Astrocyte of the cerebellum (primary cell): ENCODE measurements around the gene JMJD1C.

Experiments
- DNase-seq: peaks from one replicate; pipeline ENCODE4 v3.0.0-alpha.2; 2011; ENCODE audit warnings: low read depth
- H3K4me3 ChIP-seq: 2 replicates; pipeline ENCODE4 v1.5.1; 2011; ENCODE audit warnings: mild to moderate bottlenecking, low read depth, low read length, moderate library complexity
- in situ Hi-C: cut with HindIII; loops from 2 replicates; pipeline ENCODE4 v1.10.0; 2017; ENCODE audit warnings: low sequenced_read_pairs
- TF ChIP-seq, protein P1 (sequence below): IDR thresholded peaks from 2 replicates; pipeline ENCODE4 v1.5.1; 2012; ENCODE audit warnings: low read length, low read depth, moderate library complexity, mild to moderate bottlenecking; ENCODE audit errors: missing control alignments

The JMJD1C gene

DNA sequence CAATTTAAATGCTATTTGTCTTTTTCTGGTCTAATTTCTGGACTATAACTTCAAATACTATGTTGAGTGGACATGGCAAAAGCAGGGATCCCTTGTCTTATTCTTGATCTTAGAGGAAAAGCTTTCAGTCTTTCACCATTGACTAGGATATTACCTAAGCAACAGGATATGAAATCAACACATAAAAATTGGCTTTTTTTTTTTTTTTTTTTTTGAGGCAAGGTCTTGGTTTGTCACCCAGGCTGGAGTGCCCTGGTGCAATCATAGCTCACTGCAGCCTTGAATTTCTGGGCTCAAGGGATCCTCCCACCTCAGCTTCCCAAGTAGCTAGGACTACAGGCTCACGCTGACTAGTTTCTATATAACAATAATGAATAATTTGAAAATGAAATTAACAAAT, 90.8 kb downstream of the JMJD1C start:
- no peak overlapping the region for H3K4me3 ChIP-seq
- TF ChIP-seq, protein P1, sequence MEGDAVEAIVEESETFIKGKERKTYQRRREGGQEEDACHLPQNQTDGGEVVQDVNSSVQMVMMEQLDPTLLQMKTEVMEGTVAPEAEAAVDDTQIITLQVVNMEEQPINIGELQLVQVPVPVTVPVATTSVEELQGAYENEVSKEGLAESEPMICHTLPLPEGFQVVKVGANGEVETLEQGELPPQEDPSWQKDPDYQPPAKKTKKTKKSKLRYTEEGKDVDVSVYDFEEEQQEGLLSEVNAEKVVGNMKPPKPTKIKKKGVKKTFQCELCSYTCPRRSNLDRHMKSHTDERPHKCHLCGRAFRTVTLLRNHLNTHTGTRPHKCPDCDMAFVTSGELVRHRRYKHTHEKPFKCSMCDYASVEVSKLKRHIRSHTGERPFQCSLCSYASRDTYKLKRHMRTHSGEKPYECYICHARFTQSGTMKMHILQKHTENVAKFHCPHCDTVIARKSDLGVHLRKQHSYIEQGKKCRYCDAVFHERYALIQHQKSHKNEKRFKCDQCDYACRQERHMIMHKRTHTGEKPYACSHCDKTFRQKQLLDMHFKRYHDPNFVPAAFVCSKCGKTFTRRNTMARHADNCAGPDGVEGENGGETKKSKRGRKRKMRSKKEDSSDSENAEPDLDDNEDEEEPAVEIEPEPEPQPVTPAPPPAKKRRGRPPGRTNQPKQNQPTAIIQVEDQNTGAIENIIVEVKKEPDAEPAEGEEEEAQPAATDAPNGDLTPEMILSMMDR, result no peak
- no peak for DNase-seq
- in situ Hi-C loops, result loop anchor here (5.0 kb wide), 1 partner anchor 98 kb away; no protein-coding TSS in a partner anchor

DNA sequence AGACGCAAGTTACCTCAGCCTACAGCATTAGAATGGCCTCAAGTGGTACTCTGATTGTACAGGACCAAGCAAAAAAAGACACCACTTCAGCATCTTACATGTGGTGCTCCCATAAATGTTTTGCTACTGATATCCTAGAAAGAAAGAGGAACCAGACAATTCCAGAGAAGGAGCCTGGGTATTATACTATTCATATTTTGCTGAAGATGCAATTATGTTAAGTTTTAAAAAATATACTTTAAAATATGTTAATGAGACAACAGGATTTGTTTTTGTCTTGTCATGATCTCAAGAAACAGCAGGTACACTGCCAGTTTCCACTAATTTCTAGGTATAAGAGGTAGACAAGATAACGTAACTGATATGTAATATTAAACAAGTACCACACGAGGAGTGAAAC, 92.6 kb downstream of the JMJD1C start:
- DNase-seq, result no peak
- in situ Hi-C loops, result loop anchor here (5.0 kb wide), 1 partner anchor 96 kb away; no protein-coding TSS in a partner anchor
- TF ChIP-seq, protein P1, result no peak
- H3K4me3 ChIP-seq, result no peak overlapping the region

DNA sequence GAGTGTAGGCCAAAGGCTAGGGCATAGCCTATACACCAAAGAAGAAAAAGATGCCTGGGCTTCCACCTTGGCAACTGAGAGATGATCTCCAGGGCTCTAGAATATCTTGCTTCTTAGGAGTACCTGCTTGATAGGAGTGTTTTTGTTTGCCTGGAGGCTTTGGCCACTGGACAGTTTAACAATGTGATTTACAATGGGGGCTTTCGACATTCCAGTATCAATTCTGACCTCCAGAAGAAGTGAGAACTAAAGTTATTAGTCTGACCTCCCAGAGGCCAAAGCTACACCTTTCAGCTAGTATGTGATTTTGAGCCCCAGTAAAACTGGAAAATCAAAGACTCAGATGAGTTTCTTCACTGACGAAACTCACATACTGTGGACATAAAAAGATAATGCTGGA, 96.1 kb downstream of the JMJD1C start:
- TF ChIP-seq, protein P1, result no peak
- no peak overlapping the region for H3K4me3 ChIP-seq
- no peak for DNase-seq
- in situ Hi-C loops, result loop anchor here (5.0 kb wide), 1 partner anchor 92 kb away; no protein-coding TSS in a partner anchor

DNA sequence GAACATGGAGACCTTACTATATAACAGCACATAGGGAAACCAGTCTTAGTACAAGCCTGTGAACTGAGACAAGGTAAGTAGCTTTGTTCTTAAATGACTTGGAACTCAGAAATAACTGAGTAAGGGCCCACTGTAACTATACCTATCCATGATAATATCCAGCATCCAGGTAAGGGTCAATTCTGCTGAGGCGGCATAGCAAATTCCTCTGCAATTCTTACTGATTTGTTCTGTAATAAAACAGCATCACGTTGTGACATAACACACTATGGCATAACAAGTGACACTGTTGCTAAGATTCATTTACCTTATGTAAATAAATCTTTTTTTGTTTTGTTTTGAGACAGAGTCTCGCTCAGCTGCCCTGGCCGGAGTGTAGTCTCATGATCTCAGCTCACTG, 97.4 kb downstream of the JMJD1C start:
- TF ChIP-seq, protein P1, result no peak
- no peak overlapping the region for H3K4me3 ChIP-seq
- in situ Hi-C loops, result no loop called here
- DNase-seq, result no peak

DNA sequence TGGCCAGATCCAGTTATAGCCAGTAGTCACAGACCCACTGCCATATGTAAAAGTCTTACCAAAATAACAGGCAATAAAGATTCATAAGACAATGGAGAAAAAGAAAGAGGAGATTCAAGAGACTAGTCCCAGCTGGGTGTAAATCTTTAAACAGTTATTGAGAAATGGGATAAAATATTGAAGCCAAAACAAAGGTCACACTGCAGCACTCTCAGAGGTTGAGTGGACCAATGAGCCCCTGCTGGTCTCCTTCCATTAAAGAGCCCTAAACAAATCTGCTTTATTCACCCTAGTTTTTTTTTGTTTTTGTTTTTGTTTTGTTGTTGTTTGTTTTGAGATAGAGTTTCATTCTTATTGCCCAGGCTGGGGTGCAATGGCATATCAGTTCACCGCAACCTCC, 98.8 kb downstream of the JMJD1C start:
- no peak for DNase-seq
- TF ChIP-seq, protein P1, result no peak
- H3K4me3 ChIP-seq, result no peak overlapping the region
- in situ Hi-C loops, result no loop called here

DNA sequence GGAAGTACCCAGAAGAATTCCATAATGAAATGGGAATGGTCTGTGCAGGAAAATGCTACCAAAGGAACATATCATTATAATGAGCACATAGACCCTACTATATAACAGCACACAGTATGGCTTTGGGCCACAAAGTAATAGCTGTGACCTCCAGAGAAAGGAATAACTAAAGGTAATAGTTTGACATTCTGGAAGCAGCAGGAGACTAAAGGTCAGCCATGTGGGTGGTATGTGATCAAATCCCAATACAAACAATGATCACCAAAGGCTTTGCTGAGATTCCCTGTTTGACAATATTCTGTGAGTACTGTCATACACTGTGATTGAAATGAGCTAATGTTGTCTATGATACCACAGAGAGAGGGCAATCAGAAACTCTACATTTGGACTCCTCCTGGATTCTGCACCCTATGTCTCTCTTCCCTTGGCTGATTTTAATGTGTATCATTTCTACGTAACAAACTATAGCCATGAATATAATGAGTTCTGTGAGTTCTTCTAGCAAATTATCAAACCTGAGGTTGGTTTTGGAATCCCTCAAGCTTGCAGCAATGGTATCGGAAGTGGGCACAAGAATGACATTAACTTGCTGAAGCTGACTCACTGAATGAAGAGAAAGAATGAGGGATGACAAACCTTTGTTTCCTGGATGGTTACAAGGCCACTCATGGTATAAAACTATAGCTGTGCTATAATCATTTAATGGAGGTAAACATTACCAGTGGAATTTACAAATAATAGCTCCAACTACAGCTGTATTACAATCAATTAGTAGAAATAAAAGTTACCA, 99.6 kb downstream of the JMJD1C start:
- TF ChIP-seq, protein P1, result no peak
- no peak overlapping the region for H3K4me3 ChIP-seq
- no peak for DNase-seq
- in situ Hi-C loops, result no loop called here
